Measurements from ENCODE around the gene OLFM4. TPM values are rescaled to one million over a fixed set of nuclear protein-coding genes. Genes with fewer than 3 reads are reported as not detected.
"Not testable (repeated sequence)": the region's sequence is repeated elsewhere in the genome, so short reads cannot be mapped to it uniquely, and the experiment has no call there.

OLFM4 gene
- total RNA-seq, result not detected in 2 replicates

GRCh38 chr13:53028637-53029203, at the start of gene OLFM4:
Gene OLFM4, plus strand, starts transcription at chr13:53028813. Its CDS starts 24 bp downstream, at chr13:53028837.
- intact Hi-C loops (cut with micrococcal nuclease), result no loop called here

GRCh38 chr13:52978989-52979388, 49.6 kb upstream of the OLFM4 start:
- intact Hi-C loops (cut with micrococcal nuclease), result no loop called here

- intact Hi-C loops (cut with micrococcal nuclease), result no loop called here
These were observed 47.9 kb upstream of the OLFM4 start for GRCh38 chr13:52980695-52981094.

GRCh38 chr13:52983836-52984235, 44.8 kb upstream of the OLFM4 start:
- intact Hi-C loops (cut with micrococcal nuclease), result no loop called here

- intact Hi-C loops (cut with micrococcal nuclease), result no loop called here
These were observed 43.7 kb upstream of the OLFM4 start for GRCh38 chr13:52984881-52985363.

- intact Hi-C loops (cut with micrococcal nuclease), result no loop called here
These were observed 37.1 kb upstream of the OLFM4 start for GRCh38 chr13:52991344-52992020.

GRCh38 chr13:52992110-52992509, 36.5 kb upstream of the OLFM4 start:
- intact Hi-C loops (cut with micrococcal nuclease), result no loop called here

- intact Hi-C loops (cut with micrococcal nuclease), result no loop called here
These were observed 34.6 kb upstream of the OLFM4 start for GRCh38 chr13:52994051-52994450.

GRCh38 chr13:52994865-52995264, 33.7 kb upstream of the OLFM4 start:
- intact Hi-C loops (cut with micrococcal nuclease), result no loop called here

- intact Hi-C loops (cut with micrococcal nuclease), result no loop called here
These were observed 32.7 kb upstream of the OLFM4 start for GRCh38 chr13:52995946-52996345.

- intact Hi-C loops (cut with micrococcal nuclease), result no loop called here
These were observed 30.4 kb upstream of the OLFM4 start for GRCh38 chr13:52997951-52998876.

- intact Hi-C loops (cut with micrococcal nuclease), result no loop called here
These were observed 29.4 kb upstream of the OLFM4 start for GRCh38 chr13:52999093-52999696.

GRCh38 chr13:53001444-53002225, 27.0 kb upstream of the OLFM4 start:
- intact Hi-C loops (cut with micrococcal nuclease), result no loop called here

GRCh38 chr13:53004573-53004972, 24.0 kb upstream of the OLFM4 start:
- intact Hi-C loops (cut with micrococcal nuclease), result no loop called here

GRCh38 chr13:53005626-53006025, 23.0 kb upstream of the OLFM4 start:
- intact Hi-C loops (cut with micrococcal nuclease), result no loop called here

- intact Hi-C loops (cut with micrococcal nuclease), result no loop called here
These were observed 20.7 kb upstream of the OLFM4 start for GRCh38 chr13:53007872-53008271.

GRCh38 chr13:53010374-53011105, 18.1 kb upstream of the OLFM4 start:
- intact Hi-C loops (cut with micrococcal nuclease), result no loop called here

GRCh38 chr13:53012707-53013106, 15.9 kb upstream of the OLFM4 start:
- intact Hi-C loops (cut with micrococcal nuclease), result no loop called here

GRCh38 chr13:53013113-53013512, 15.5 kb upstream of the OLFM4 start:
- intact Hi-C loops (cut with micrococcal nuclease), result no loop called here

GRCh38 chr13:53014018-53014417, 14.6 kb upstream of the OLFM4 start:
- intact Hi-C loops (cut with micrococcal nuclease), result not testable (repeated sequence)
